HG03571 (cell line): ENCODE measurements around the gene ANO10.

Source experiments
- ATAC-seq: cut with Tn5 transposase; IDR thresholded peaks from one replicate; pipeline ENCODE4 v1.9.1; 2021; ENCODE audit not compliant: unreplicated experiment

Gene ANO10

GRCh38 chr3:43353393-43353792, 268.4 kb downstream of the ANO10 start:
- ATAC-seq: no peak

- no peak for ATAC-seq
These were observed 272.1 kb downstream of the ANO10 start for GRCh38 chr3:43349716-43350115.

- no peak for ATAC-seq
These were observed 272.8 kb downstream of the ANO10 start for GRCh38 chr3:43348852-43349574.

GRCh38 chr3:43348350-43348749, 273.5 kb downstream of the ANO10 start:
- ATAC-seq: no peak

- no peak for ATAC-seq
These were observed 274.0 kb downstream of the ANO10 start for GRCh38 chr3:43347774-43348173.

GRCh38 chr3:43346978-43347749, 274.6 kb downstream of the ANO10 start:
- no peak for ATAC-seq

- no peak for ATAC-seq
These were observed 275.9 kb downstream of the ANO10 start for GRCh38 chr3:43345877-43346276.

- no peak for ATAC-seq
These were observed 276.6 kb downstream of the ANO10 start for GRCh38 chr3:43345246-43345645.

GRCh38 chr3:43344520-43344919, 277.3 kb downstream of the ANO10 start:
- ATAC-seq: no peak

- no peak for ATAC-seq
These were observed 278.0 kb downstream of the ANO10 start for GRCh38 chr3:43343815-43344214.

- no peak for ATAC-seq
These were observed 278.6 kb downstream of the ANO10 start for GRCh38 chr3:43343185-43343584.

GRCh38 chr3:43341788-43342187, 280.0 kb downstream of the ANO10 start:
- ATAC-seq: no peak

- no peak for ATAC-seq
These were observed 281.4 kb downstream of the ANO10 start for GRCh38 chr3:43340403-43340802.

GRCh38 chr3:43338295-43338694, 283.5 kb downstream of the ANO10 start:
- no peak for ATAC-seq

GRCh38 chr3:43335799-43336198, 286.0 kb downstream of the ANO10 start:
- ATAC-seq: no peak

GRCh38 chr3:43334976-43335375, 286.8 kb downstream of the ANO10 start:
- no peak for ATAC-seq

- no peak for ATAC-seq
These were observed 290.4 kb downstream of the ANO10 start for GRCh38 chr3:43331381-43331780.

GRCh38 chr3:43330981-43331380, 290.8 kb downstream of the ANO10 start:
- ATAC-seq: no peak

GRCh38 chr3:43328653-43329052, 293.2 kb downstream of the ANO10 start:
- ATAC-seq: no peak

- ATAC-seq: no peak
These were observed 294.2 kb downstream of the ANO10 start for GRCh38 chr3:43327582-43327979.

GRCh38 chr3:43326891-43327581, 294.8 kb downstream of the ANO10 start:
- ATAC-seq: no peak

GRCh38 chr3:43323541-43323940, 298.3 kb downstream of the ANO10 start:
- no peak for ATAC-seq
